VCaP (cell line): Measurements from ENCODE around the gene PAPSS1.
"Not testable (repeated sequence)": the region's sequence is repeated elsewhere in the genome, so short reads cannot be mapped to it uniquely, and the experiment has no call there.

Experiments used
- H3K27ac ChIP-seq: fragments of 450-650 bp; 2 replicates; pipeline ENCODE4 v1.5.1; 2017
- TF ChIP-seq, protein P1 (sequence below): fragments of 450-650 bp; conservative IDR thresholded peaks from 2 replicates; pipeline ENCODE4 v1.5.1; 2017; ENCODE audit warnings: mild to moderate bottlenecking, moderate library complexity

PAPSS1 gene

DNA sequence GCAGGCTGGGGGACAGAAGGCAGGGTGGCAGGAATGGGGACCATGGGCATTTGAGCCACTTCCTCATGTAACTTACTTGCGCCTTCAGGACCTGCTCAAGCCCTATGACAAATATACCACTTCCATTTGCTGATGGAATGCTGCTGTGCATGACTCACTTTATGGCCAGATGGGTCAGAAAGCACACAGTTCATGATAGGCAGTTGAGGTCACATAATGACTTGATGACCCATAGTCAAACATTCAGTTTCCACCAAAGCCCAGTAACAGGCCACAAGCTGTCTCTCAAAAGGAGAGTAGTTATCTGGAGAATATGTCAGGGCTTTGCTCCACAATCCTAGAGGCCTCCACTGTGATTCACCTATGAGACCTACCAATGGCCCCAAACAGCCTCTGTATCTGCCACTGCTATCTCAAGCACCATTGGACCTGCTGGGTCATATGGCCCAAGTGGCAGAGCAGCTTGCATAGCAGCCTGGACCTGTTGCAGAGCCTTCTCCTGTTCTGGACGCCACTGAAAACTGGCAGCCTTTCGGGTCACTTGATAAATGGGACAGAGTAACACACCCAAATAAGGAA, 5.3 kb upstream of the PAPSS1 start:
- no peak overlapping the region for H3K27ac ChIP-seq
- TF ChIP-seq, protein P1, sequence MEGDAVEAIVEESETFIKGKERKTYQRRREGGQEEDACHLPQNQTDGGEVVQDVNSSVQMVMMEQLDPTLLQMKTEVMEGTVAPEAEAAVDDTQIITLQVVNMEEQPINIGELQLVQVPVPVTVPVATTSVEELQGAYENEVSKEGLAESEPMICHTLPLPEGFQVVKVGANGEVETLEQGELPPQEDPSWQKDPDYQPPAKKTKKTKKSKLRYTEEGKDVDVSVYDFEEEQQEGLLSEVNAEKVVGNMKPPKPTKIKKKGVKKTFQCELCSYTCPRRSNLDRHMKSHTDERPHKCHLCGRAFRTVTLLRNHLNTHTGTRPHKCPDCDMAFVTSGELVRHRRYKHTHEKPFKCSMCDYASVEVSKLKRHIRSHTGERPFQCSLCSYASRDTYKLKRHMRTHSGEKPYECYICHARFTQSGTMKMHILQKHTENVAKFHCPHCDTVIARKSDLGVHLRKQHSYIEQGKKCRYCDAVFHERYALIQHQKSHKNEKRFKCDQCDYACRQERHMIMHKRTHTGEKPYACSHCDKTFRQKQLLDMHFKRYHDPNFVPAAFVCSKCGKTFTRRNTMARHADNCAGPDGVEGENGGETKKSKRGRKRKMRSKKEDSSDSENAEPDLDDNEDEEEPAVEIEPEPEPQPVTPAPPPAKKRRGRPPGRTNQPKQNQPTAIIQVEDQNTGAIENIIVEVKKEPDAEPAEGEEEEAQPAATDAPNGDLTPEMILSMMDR: no peak

DNA sequence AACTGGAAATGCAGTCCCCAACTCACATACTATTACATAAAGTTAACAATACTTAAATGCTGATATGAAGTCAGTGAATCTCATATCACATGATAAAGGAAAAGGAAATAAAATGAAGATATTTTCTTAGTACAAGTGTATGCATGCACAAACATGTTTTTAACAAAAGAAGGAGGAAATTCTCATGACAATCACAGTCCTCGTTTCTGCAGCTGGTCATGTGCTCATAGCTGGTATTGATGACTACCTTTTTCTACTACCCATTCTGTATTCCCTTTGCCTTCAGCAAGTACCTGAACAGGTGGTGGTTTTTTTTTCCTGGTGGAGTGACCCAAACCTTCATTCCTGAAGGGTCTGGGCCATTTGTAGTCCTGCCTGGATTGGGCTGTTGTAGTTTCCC, 3.3 kb upstream of the PAPSS1 start:
- not testable (repeated sequence) for H3K27ac ChIP-seq

DNA sequence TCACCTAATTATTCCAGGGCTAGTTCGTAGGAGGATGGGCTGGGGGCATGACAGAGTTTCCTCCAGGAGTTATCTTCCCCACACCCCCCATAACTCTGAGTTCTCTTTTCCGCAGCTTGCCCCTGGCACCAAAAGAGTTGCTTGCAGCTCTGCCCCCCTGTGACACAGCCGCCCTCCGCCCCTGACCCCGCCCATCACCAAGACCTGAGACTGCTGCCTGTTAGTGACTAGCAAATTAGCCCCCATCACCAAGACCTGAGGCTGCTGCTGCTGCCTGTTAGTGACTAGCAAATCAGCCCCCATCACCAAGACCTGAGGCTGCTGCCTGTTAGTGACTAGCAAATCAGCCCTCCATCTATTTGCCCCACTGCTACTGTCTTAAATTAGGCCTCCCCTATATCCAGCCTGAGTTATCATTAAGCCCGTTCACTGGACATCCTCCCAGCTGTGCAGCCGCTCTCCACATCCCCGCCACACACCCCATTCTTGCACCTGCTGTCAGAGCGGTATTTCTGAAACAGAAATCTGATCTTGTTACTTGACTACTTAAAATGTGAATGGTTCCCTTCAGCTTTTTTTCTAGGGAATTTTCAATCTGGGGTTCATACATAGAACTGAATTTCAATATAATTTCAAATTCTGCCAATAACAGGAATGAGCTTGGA, 1.5 kb upstream of the PAPSS1 start:
- peak overlapping the region; percentile 94 for H3K27ac ChIP-seq
- TF ChIP-seq, protein P1: no peak

DNA sequence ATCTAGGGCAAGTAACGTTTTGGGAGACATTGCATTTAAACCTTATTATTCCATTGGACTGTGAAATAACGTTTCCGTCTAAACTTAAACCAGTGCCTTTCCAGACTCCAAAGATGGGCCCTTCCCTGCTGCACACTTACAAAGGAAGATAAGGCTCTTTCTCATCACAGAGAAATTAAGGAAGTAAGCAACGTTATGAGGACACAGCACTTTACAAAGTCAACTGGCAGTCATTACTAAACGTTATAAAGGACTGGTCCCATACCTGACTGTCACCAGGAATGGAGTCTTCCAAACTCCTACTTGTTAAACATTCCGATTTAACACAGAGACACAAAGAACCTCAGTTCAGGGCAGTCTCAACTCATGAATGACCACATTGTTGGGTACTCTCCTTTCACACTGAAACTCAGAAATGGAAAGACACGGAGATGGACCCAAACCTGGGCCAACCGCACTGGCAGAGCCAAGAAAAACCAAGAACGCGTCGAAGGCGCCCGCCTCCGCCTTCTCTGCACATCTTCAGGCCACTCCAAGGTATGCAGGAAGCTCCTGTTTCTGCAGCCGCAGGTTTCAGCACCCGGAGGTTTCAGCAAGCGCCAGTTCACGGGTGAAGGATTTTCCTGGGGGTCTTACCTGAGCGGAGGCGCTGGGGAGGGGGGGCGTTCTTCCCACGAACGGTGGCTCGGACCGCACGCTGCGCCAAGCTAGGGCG, 670 bp downstream of the PAPSS1 start:
- peak overlapping the region; percentile 94 for H3K27ac ChIP-seq
- TF ChIP-seq, protein P1: no peak

DNA sequence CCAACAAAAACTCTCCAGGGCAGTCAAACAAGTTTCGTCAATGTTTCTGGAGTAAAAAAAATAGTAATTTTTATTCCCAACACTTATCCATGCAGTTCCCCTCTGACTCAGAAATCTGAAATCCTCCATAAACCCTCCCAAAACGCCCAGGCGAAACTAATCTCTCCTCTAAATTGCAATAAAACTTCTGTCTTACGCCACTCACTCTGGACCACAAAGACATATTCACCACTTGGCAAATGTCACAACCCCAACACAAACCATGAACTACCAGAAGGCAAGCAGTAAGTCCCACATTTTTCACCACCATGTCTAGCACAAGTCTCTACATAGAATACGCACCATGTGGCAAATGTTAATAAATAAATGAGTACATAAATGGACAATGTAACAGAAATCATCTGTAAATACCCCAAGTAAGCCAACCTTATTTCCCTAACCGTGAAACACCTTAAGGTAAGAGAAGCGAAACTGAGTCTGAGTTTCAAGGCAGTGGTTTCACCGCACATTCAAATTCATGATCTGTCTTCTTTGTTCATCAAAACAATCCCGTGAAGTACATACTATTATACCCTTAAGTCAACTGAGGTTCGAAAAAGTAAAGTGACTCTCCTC, 1.6 kb downstream of the PAPSS1 start:
- TF ChIP-seq, protein P1: no peak
- H3K27ac ChIP-seq: peak overlapping the region; percentile 94

DNA sequence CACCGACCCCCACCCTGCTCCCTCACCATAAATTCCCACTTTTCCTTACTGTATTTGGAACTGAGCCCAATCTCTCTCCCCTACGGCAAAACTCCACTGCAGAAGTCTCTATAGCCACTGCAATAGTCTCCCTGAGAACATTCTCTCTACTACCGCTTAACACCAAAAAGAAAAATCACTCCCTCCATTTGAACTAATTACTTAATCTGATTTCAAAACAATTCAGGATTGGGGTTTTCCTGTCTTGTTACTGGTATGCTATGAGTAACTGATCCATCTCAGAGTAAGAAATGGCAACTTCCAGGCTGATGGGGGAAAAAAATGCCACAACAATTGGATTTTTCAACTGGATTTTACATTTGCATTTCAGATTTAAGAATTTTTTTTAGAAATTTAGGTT, 5.8 kb downstream of the PAPSS1 start:
- no peak overlapping the region for H3K27ac ChIP-seq
- TF ChIP-seq, protein P1: no peak

DNA sequence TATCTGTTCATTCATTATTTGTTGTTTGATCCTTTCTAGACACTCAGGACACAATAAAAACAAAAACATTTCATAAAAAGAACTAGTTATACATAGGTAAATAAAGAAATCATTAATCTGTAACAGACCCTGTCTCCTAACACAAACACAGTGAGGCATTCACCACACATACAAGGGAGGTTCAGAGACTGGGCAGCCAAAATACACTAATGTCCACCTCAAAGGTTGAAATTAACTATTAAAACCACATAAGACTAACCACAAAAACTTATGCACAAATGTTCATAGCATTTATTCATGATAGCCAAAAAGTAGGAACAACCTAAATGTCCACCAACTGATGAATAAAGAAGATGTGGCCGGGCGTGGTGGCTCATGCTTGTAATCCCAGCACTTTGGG, 7.8 kb downstream of the PAPSS1 start:
- peak overlapping the region; percentile 67 for H3K27ac ChIP-seq
- TF ChIP-seq, protein P1: no peak
